Loucy (cell line): ENCODE results near the gene MEGF9.

Source experiments
- H2AFZ ChIP-seq: fragments of 200-600 bp; sonication (generic); 2 replicates; pipeline ENCODE4 v1.6.0; 2016; ENCODE audit warnings: antibody characterized with exemption, mild to moderate bottlenecking, low read length, moderate library complexity
- H3F3A ChIP-seq: fragments of 200-600 bp; 2 replicates; pipeline ENCODE4 v1.6.0; 2016; ENCODE audit warnings: antibody characterized with exemption, low read depth, mild to moderate bottlenecking
- H3K27me3 ChIP-seq: fragments of 200-600 bp; sonication (generic); 2 replicates; pipeline ENCODE4 v1.6.1; 2014; ENCODE audit warnings: low read length, mild to moderate bottlenecking; ENCODE audit not compliant: insufficient read depth, poor library complexity, severe bottlenecking
- H3K36me3 ChIP-seq: fragments of 200-600 bp; sonication (generic); 2 replicates; pipeline ENCODE4 v1.6.1; 2016; ENCODE audit warnings: low read length; ENCODE audit not compliant: insufficient read depth
- H3K4me1 ChIP-seq: fragments of 200-600 bp; sonication (generic); 2 replicates; pipeline ENCODE4 v1.5.1; 2014; ENCODE audit warnings: low read length, mild to moderate bottlenecking; ENCODE audit not compliant: insufficient read depth, poor library complexity, severe bottlenecking
- H3K4me2 ChIP-seq: fragments of 200-600 bp; sonication (generic); 2 replicates; pipeline ENCODE4 v1.6.0; 2014; ENCODE audit warnings: antibody characterized with exemption, low read length, low read depth, mild to moderate bottlenecking; ENCODE audit not compliant: poor library complexity, severe bottlenecking
- H3K4me3 ChIP-seq: fragments of 200-600 bp; sonication (generic); 2 replicates; pipeline ENCODE4 v1.5.1; 2014; ENCODE audit warnings: low read length, mild to moderate bottlenecking, mixed read lengths; ENCODE audit not compliant: poor library complexity, severe bottlenecking
- H3K79me2 ChIP-seq: fragments of 200-600 bp; sonication (generic); 2 replicates; pipeline ENCODE4 v1.6.1; 2014; ENCODE audit warnings: low read length; ENCODE audit not compliant: insufficient read depth
- H3K9ac ChIP-seq: fragments of 200-600 bp; sonication (generic); 2 replicates; pipeline ENCODE4 v1.6.0; 2014; ENCODE audit warnings: mild to moderate bottlenecking, low read depth, low read length, moderate library complexity; ENCODE audit not compliant: poor library complexity, severe bottlenecking
- H3K9me2 ChIP-seq: fragments of 200-600 bp; sonication (generic); replicated peaks from 2 replicates; pipeline ENCODE4 v1.6.1; 2016; ENCODE audit warnings: low read depth, low read length, mixed read lengths
- H3K9me3 ChIP-seq: fragments of 200-600 bp; sonication (generic); 2 replicates; pipeline ENCODE4 v1.6.1; 2014; ENCODE audit warnings: mild to moderate bottlenecking, antibody characterized with exemption, low read length, low read depth; ENCODE audit not compliant: insufficient read depth
- H4K20me1 ChIP-seq: fragments of 200-600 bp; sonication (generic); 2 replicates; pipeline ENCODE4 v1.6.0; 2014; ENCODE audit warnings: antibody characterized with exemption, low read length, mild to moderate bottlenecking; ENCODE audit not compliant: insufficient read depth, poor library complexity, severe bottlenecking
- EZH2phosphoT487 ChIP-seq: fragments of 200-600 bp; IDR thresholded peaks from 2 replicates; pipeline ENCODE4 v1.6.1; 2018; ENCODE audit warnings: antibody characterized with exemption, mild to moderate bottlenecking, moderate library complexity, borderline replicate concordance
- TF ChIP-seq, protein P1 (sequence below): fragments of 200-600 bp; sonication (generic); conservative IDR thresholded peaks from 2 replicates; pipeline ENCODE4 v1.5.1; 2014; ENCODE audit warnings: mild to moderate bottlenecking, antibody characterized with exemption, low read length

Gene MEGF9

DNA sequence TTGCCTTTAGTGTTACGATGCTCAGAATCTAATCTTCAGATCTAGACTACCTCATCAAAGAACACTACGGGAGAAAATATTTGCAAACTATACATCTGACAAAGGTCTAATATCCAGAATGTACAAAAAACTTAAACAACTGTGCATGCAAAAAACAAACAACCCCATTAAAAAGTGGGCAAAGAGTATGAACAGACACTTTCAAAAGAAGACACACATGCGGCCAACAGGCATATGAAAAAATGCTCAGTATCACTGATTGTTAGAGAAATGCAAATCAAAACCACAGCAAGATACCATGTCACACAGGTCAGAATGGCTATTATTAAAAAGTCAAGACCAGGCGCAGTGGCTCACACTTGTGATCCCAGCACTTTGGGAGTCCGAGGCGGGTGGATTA is 31.0 kb upstream of the MEGF9 start:
- no peaks in the 10 kb centered on the region for H4K20me1 ChIP-seq
- no peaks in the 10 kb centered on the region for H3K9me3 ChIP-seq
- H3K4me1 ChIP-seq, result no peaks in the 10 kb centered on the region
- TF ChIP-seq, protein P1, sequence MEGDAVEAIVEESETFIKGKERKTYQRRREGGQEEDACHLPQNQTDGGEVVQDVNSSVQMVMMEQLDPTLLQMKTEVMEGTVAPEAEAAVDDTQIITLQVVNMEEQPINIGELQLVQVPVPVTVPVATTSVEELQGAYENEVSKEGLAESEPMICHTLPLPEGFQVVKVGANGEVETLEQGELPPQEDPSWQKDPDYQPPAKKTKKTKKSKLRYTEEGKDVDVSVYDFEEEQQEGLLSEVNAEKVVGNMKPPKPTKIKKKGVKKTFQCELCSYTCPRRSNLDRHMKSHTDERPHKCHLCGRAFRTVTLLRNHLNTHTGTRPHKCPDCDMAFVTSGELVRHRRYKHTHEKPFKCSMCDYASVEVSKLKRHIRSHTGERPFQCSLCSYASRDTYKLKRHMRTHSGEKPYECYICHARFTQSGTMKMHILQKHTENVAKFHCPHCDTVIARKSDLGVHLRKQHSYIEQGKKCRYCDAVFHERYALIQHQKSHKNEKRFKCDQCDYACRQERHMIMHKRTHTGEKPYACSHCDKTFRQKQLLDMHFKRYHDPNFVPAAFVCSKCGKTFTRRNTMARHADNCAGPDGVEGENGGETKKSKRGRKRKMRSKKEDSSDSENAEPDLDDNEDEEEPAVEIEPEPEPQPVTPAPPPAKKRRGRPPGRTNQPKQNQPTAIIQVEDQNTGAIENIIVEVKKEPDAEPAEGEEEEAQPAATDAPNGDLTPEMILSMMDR, result no peak
- TF ChIP-seq EZH2phosphoT487, result no peak
- H3F3A ChIP-seq, result no peaks in the 10 kb centered on the region
- H3K27me3 ChIP-seq, result no peaks in the 10 kb centered on the region
- H3K36me3 ChIP-seq, result no peaks in the 10 kb centered on the region
- H3K79me2 ChIP-seq, result no peaks in the 10 kb centered on the region
- H3K4me3 ChIP-seq, result no peak overlapping the region
- H3K9ac ChIP-seq, result no peak overlapping the region
- no peaks in the 10 kb centered on the region for H3K9me2 ChIP-seq
- H2AFZ ChIP-seq, result no peak overlapping the region
- no peak overlapping the region for H3K4me2 ChIP-seq

DNA sequence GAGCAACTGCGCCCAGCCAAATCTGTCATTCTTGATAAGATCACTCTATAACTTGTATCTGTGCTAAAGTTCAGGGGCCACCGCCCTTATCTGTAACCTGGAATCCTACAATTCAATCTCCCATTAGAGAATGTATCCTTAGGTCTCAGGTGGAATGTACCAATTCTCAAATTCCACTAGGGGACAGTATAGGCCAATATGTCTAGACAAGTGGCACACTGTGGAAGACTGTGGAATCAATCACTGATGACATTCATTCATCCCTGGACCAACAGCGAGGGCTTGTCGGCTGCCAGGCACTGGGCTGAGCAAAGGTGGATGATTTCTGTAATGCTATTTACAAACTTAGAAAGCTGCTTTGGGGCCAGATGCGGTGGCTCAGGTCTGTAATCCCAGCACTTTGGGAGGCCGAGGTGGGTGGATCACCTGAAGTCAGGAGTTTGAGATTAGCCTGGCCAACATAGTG is 28.7 kb upstream of the MEGF9 start:
- Histone ChIP-seq H3F3A (no peaks in the 10 kb centered on the region), H3K4me1 (no peaks in the 10 kb centered on the region), H3K79me2 (no peaks in the 10 kb centered on the region), H3K9me3 (no peaks in the 10 kb centered on the region), H3K9ac (no peak overlapping the region), H3K9me2 (no peaks in the 10 kb centered on the region), H3K36me3 (no peaks in the 10 kb centered on the region), H2AFZ (no peak overlapping the region), H3K27me3 (no peaks in the 10 kb centered on the region), H3K4me3 (no peak overlapping the region), H4K20me1 (no peaks in the 10 kb centered on the region), H3K4me2 (no peak overlapping the region)
- TF ChIP-seq EZH2phosphoT487, result no peak
- TF ChIP-seq, protein P1, result peak; percentile 87

DNA sequence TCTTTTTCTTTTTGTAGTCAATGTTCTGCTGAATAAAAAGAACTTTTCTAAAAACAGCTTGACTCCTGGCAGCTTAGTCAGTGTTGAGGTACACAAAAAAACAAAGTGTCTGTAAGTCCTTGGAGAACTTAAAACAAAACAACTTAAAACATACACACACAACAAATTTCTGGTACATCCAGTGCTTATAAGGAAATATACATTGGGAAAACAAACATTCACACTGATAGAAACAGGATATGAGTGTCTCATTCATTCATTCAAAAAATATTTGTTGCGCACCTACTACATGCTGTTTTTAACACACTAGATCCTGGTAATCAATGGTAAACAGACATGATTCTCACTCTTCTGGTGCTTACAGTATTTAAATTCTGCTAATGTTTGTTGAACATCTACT is 27.4 kb upstream of the MEGF9 start:
- Histone ChIP-seq H3K4me3 (no peak overlapping the region), H3F3A (no peaks in the 10 kb centered on the region), H3K9me2 (no peaks in the 10 kb centered on the region), H3K9ac (no peak overlapping the region), H3K4me2 (no peak overlapping the region), H3K9me3 (no peaks in the 10 kb centered on the region), H2AFZ (no peak overlapping the region), H4K20me1 (no peaks in the 10 kb centered on the region), H3K79me2 (no peaks in the 10 kb centered on the region), H3K27me3 (no peaks in the 10 kb centered on the region), H3K36me3 (no peaks in the 10 kb centered on the region), H3K4me1 (no peaks in the 10 kb centered on the region)
- no peak for TF ChIP-seq EZH2phosphoT487
- TF ChIP-seq, protein P1, result no peak
